ENCODE data around the gene UACA. TPM values are rescaled to one million over a fixed set of nuclear protein-coding genes. Genes with fewer than 3 reads are reported as not detected.
"Not testable (repeated sequence)": the region's sequence is repeated elsewhere in the genome, so short reads cannot be mapped to it uniquely, and the experiment has no call there.

The UACA gene
- total RNA-seq, 1 experiment from 2014 or later, result 59.9 TPM

DNA sequence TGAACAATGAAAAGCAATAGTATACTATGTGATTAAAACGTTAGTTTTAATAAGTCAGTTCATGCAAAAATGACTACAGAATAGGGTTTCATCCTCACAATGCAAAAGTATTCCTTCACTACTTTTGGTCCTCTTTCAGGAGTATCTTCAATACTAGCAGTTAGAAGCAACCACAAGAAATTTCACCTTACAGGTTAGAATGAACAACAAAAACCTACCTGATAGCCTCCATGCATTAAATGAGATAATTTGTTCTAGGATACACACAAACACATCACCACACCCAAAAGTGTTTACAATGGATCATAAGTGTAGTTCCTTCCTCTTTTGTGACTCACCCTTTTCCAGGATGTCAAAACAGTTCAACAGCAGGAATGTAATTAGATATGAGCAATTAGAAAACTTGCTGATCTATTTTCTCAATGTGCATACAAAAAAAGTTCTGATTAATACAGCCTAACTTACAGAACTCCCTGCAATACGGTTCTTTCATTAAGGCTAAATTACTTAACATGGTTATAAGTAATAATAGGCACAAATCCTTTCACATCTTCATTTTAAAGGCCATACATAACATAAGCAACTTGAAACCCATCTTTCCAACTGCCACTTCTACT lies 21.6 kb downstream of the UACA start:
- TF ChIP-seq, protein P1, sequence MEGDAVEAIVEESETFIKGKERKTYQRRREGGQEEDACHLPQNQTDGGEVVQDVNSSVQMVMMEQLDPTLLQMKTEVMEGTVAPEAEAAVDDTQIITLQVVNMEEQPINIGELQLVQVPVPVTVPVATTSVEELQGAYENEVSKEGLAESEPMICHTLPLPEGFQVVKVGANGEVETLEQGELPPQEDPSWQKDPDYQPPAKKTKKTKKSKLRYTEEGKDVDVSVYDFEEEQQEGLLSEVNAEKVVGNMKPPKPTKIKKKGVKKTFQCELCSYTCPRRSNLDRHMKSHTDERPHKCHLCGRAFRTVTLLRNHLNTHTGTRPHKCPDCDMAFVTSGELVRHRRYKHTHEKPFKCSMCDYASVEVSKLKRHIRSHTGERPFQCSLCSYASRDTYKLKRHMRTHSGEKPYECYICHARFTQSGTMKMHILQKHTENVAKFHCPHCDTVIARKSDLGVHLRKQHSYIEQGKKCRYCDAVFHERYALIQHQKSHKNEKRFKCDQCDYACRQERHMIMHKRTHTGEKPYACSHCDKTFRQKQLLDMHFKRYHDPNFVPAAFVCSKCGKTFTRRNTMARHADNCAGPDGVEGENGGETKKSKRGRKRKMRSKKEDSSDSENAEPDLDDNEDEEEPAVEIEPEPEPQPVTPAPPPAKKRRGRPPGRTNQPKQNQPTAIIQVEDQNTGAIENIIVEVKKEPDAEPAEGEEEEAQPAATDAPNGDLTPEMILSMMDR (conservative IDR thresholded peaks at IDR 0.05), result no peak
- no peak for TF ChIP-seq EZH2 (IDR thresholded peaks at IDR 0.05; ENCODE audit: low read depth)
- intact Hi-C loops (cut with micrococcal nuclease; ENCODE audit: unreplicated experiment), result no loop called here

DNA sequence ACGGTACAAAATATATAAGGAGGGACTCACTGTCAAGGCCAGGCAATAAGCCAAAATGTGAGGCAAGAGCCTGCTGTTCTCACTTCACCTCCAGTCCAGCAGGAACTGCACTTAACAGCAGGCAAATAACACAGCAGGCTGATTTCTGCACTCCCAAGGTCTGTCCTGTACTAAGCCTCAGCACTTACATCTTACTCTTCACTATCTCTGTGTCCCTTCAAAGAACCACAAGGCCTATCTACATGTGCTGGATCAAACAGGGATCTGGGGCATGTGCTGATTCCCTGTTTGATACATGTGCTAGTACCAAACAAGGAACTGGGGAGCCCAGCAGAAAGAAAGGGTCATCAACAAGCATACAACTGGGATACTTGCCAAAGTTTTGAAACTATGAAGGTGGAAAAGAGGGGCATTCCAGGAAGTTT lies 22.2 kb downstream of the UACA start:
- Histone ChIP-seq H3K79me2 (ENCODE audit: low read depth) (peaks cover 20% of the 10 kb centered on the region), H3K4me1 (replicated peaks; ENCODE audit: insufficient read depth) (peaks cover 33% of the 10 kb centered on the region), H2AFZ (no peak overlapping the region), H3K36me3 (ENCODE audit: low read depth) (no peaks in the 10 kb centered on the region), H3K9me3 (ENCODE audit: insufficient read depth, low read depth) (no peaks in the 10 kb centered on the region), H3K4me3 (no peak overlapping the region), H3K27me3 (ENCODE audit: insufficient read depth, low read depth) (no peaks in the 10 kb centered on the region), H3K9me2 (ENCODE audit: insufficient read depth) (no peaks in the 10 kb centered on the region), H4K20me1 (ENCODE audit: insufficient read depth) (no peaks in the 10 kb centered on the region), H3K27ac (peak overlapping the region; percentile 67), H3K4me2 (peak overlapping the region; percentile 53), H3F3A (ENCODE audit: insufficient read depth, low read depth) (peaks cover 13% of the 10 kb centered on the region)
- peak; percentile 24 to 50 for DNase-seq
- POLR2A ChIA-PET (ENCODE audit: unreplicated experiment), result no interaction called here
- CTCF ChIA-PET, result no interaction called here
- BruUV-seq (replicated peaks), result no TSS peak
- TF ChIP-seq, protein P1 (conservative IDR thresholded peaks at IDR 0.05), result no peak
- TF ChIP-seq EZH2 (IDR thresholded peaks at IDR 0.05; ENCODE audit: low read depth), result no peak
- intact Hi-C loops (cut with micrococcal nuclease; ENCODE audit: unreplicated experiment), result no loop called here

More for the DNA sequence above, 21.6 kb downstream of the UACA start:
- no TSS peak for BruUV-seq (replicated peaks)
- ChIA-PET CTCF (no interaction called here), POLR2A (ENCODE audit: unreplicated experiment) (no interaction called here)
- Histone ChIP-seq H2AFZ (no peak overlapping the region), H3K27me3 (ENCODE audit: insufficient read depth, low read depth) (no peaks in the 10 kb centered on the region), H3K9me3 (ENCODE audit: insufficient read depth, low read depth) (no peaks in the 10 kb centered on the region), H4K20me1 (ENCODE audit: insufficient read depth) (no peaks in the 10 kb centered on the region), H3K9me2 (ENCODE audit: insufficient read depth) (no peaks in the 10 kb centered on the region), H3K79me2 (ENCODE audit: low read depth) (peaks cover 20% of the 10 kb centered on the region), H3K36me3 (ENCODE audit: low read depth) (no peaks in the 10 kb centered on the region), H3K4me2 (peak overlapping the region; percentile 53), H3K27ac (peak overlapping the region; percentile 67), H3F3A (ENCODE audit: insufficient read depth, low read depth) (peaks cover 13% of the 10 kb centered on the region), H3K4me1 (replicated peaks; ENCODE audit: insufficient read depth) (peaks cover 33% of the 10 kb centered on the region), H3K4me3 (no peak overlapping the region)
- DNase-seq, result peak in 1 of 2 experiments; percentile 80

DNA sequence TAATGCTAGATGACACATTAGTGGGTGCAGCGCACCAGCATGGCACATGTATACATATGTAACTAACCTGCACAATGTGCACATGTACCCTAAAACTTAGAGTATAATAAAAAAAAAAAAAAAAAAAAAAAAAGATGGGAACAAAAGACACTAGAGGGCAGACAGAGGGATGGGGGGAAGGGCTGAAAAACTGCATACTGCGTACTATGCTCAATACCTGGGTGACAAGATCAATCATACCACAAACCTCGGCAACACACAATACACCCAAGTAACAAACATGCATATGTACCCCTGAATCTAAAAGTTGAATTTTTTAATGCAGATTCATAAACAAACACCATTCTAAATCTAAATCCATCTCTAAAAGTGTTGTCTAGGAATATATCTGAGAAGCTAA lies 28.3 kb downstream of the UACA start:
- H3K4me1 ChIP-seq (replicated peaks; ENCODE audit: insufficient read depth); DNase-seq; H3K36me3 ChIP-seq (ENCODE audit: low read depth); CTCF ChIA-PET; H3K9me2 ChIP-seq (ENCODE audit: insufficient read depth); H3F3A ChIP-seq (ENCODE audit: insufficient read depth, low read depth); H3K27ac ChIP-seq; intact Hi-C loops (cut with micrococcal nuclease; ENCODE audit: unreplicated experiment); H3K27me3 ChIP-seq (ENCODE audit: insufficient read depth, low read depth); H3K4me2 ChIP-seq; H4K20me1 ChIP-seq (ENCODE audit: insufficient read depth); BruUV-seq (replicated peaks); H3K9me3 ChIP-seq (ENCODE audit: insufficient read depth, low read depth); H2AFZ ChIP-seq; H3K4me3 ChIP-seq: not testable (repeated sequence)
- peaks cover 10% of the 10 kb centered on the region for H3K79me2 ChIP-seq (ENCODE audit: low read depth)
- POLR2A ChIA-PET (ENCODE audit: unreplicated experiment), result interaction anchor here (0.7 kb wide), 1 partner anchor 14 kb away, joined by 4 read pairs; no protein-coding TSS in a partner anchor

DNA sequence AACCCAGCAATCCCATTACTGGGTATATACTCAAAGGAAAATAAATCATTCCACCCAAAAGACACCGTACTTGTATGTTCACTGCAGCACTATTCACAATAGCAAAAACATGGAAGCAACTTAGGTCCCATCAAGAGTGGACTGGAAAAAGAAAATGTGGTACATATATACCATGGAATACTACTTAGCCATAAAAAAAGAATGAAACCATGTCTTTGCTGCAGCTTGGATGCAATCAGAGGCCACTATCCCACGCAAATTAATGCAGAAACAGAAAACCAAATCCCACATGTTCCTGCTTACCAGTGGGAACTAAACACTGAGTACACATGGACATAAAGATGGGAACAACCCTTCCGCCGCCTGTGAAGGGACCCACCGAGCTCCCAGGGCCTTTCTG lies 34.2 kb downstream of the UACA start:
- Histone ChIP-seq H2AFZ (no peak overlapping the region), H3F3A (ENCODE audit: insufficient read depth, low read depth) (no peaks in the 10 kb centered on the region), H3K27me3 (ENCODE audit: insufficient read depth, low read depth) (no peaks in the 10 kb centered on the region), H3K9me2 (ENCODE audit: insufficient read depth) (no peaks in the 10 kb centered on the region), H4K20me1 (ENCODE audit: insufficient read depth) (no peaks in the 10 kb centered on the region), H3K79me2 (ENCODE audit: low read depth) (peaks cover 3% of the 10 kb centered on the region; the same call in 1 of the 2 replicates), H3K27ac (no peak overlapping the region), H3K4me3 (no peak overlapping the region), H3K4me1 (replicated peaks; ENCODE audit: insufficient read depth) (no peaks in the 10 kb centered on the region), H3K9me3 (ENCODE audit: insufficient read depth, low read depth) (no peaks in the 10 kb centered on the region), H3K36me3 (ENCODE audit: low read depth) (no peaks in the 10 kb centered on the region), H3K4me2 (no peak overlapping the region)
- no peak for TF ChIP-seq EZH2 (IDR thresholded peaks at IDR 0.05; ENCODE audit: low read depth)
- TF ChIP-seq, protein P1 (conservative IDR thresholded peaks at IDR 0.05), result no peak
- DNase-seq, result no peak
- no TSS peak for BruUV-seq (replicated peaks)
- CTCF ChIA-PET, result no interaction called here
- intact Hi-C loops (cut with micrococcal nuclease; ENCODE audit: unreplicated experiment), result loop anchor here (10.0 kb wide), 1 partner anchor 54 kb away; no protein-coding TSS in a partner anchor
- POLR2A ChIA-PET (ENCODE audit: unreplicated experiment), result no interaction called here

All from PC-9 (cell line).